ENCODE measurements around the gene SPINK1.
"Not testable (repeated sequence)": the region's sequence is repeated elsewhere in the genome, so short reads cannot be mapped to it uniquely, and the experiment has no call there.

Gene SPINK1

DNA sequence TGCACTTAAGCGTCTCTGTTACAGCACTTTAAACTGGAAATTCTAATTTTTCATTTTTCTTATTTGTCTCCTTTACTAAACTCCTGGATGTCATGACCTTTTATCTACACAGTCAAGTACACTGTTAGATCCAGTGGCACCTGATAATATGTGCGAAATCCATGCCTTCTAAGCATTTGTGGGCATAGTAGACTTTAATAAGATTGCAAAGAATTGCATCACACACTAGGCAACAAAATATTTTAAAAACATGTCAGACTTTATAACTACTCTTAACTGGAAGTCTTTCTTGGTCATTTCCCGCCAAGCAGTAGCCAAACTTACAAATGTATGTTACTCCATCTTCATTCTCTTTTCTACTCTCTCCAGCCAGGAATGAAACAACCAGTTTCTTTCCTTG, 5.0 kb upstream of the SPINK1 start:
- no peak overlapping the region for H3K18ac ChIP-seq (ENCODE audit: low read length)
- H3K4me1 ChIP-seq (ENCODE audit: control insufficient read depth in 1 of 2, insufficient read depth in 2 of 2, low read length in 2 of 2), result no peaks in the 10 kb centered on the region
- H3K9ac ChIP-seq (ENCODE audit: low read length), result no peak overlapping the region
- no peak overlapping the region for H4K12ac ChIP-seq (ENCODE audit: low read depth, low read length)
- H3K23ac ChIP-seq (ENCODE audit: low read length), result no peak overlapping the region
- H3K36me3 ChIP-seq (ENCODE audit: control insufficient read depth in 1 of 2, insufficient read depth in 2 of 2, low read length in 2 of 2), result no peaks in the 10 kb centered on the region
- H3K4ac ChIP-seq (ENCODE audit: low read depth, low read length), result no peak overlapping the region
- H3K27me3 ChIP-seq (ENCODE audit: insufficient read depth, low read length), result no peaks in the 10 kb centered on the region
- WGBS (ENCODE audit: extremely low coverage, insufficient coverage, insufficient read length), result no CpG with 5 or more reads among the region's 3 CpGs
- H3K79me2 ChIP-seq (ENCODE audit: control insufficient read depth, insufficient read depth, low read length, poor library complexity), result no peaks in the 10 kb centered on the region
- H2BK5ac ChIP-seq (ENCODE audit: low read depth, low read length, poor library complexity), result no peak overlapping the region
- no peak overlapping the region for H3K14ac ChIP-seq (ENCODE audit: low read length)
- no peaks in the 10 kb centered on the region for H3K9me3 ChIP-seq (ENCODE audit: insufficient read depth, low read depth, low read length)
- no peak overlapping the region for H4K8ac ChIP-seq (ENCODE audit: low read depth, low read length)
- no peak overlapping the region for H2AFZ ChIP-seq (ENCODE audit: insufficient read depth, low read length, poor library complexity)
- H4K91ac ChIP-seq (ENCODE audit: low read depth, low read length), result no peak overlapping the region
- no peak overlapping the region for H2BK12ac ChIP-seq (ENCODE audit: low read length)
- no peak overlapping the region for H2AK5ac ChIP-seq (ENCODE audit: low read length)
- no peak overlapping the region for H3K4me2 ChIP-seq (ENCODE audit: low read length)
- H3K27ac ChIP-seq (ENCODE audit: low read depth, low read length), result no peak overlapping the region
- H3K79me1 ChIP-seq (ENCODE audit: low read length), result no peaks in the 10 kb centered on the region
- H3K4me3 ChIP-seq (ENCODE audit: low read depth, low read length), result no peak overlapping the region
- DNase-seq, result no peak
- no peak overlapping the region for H2BK120ac ChIP-seq (ENCODE audit: insufficient read depth, low read length, poor library complexity)

DNA sequence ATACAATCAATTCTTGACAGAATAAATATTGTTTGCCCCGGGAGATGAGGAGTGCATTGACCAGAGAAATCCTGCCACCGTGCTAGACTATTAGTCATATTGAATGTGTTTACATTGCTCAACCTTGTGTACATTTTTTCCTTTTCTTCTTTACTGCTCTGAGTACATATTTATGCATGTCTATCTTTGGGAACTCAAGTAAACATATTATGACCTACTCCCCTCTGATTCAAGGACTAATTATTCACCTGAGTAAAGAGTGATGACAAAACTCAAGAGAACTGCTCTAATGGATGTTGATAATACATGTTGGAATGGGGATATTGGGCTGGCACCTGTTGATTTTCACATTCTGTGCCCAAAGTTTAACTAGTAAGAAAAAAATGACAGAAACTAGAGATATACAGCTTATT, 3.9 kb upstream of the SPINK1 start:
- no peaks in the 10 kb centered on the region for H3K27me3 ChIP-seq (ENCODE audit: insufficient read depth, low read length)
- H3K79me1 ChIP-seq (ENCODE audit: low read length), result no peaks in the 10 kb centered on the region
- H3K23ac ChIP-seq (ENCODE audit: low read length), result no peak overlapping the region
- H3K4ac ChIP-seq (ENCODE audit: low read depth, low read length), result no peak overlapping the region
- no peaks in the 10 kb centered on the region for H3K36me3 ChIP-seq (ENCODE audit: control insufficient read depth in 1 of 2, insufficient read depth in 2 of 2, low read length in 2 of 2)
- H3K79me2 ChIP-seq (ENCODE audit: control insufficient read depth, insufficient read depth, low read length, poor library complexity), result no peaks in the 10 kb centered on the region
- H4K12ac ChIP-seq (ENCODE audit: low read depth, low read length), result no peak overlapping the region
- no peak overlapping the region for H4K91ac ChIP-seq (ENCODE audit: low read depth, low read length)
- no peak overlapping the region for H2BK120ac ChIP-seq (ENCODE audit: insufficient read depth, low read length, poor library complexity)
- no peaks in the 10 kb centered on the region for H3K4me1 ChIP-seq (ENCODE audit: control insufficient read depth in 1 of 2, insufficient read depth in 2 of 2, low read length in 2 of 2)
- H4K8ac ChIP-seq (ENCODE audit: low read depth, low read length), result no peak overlapping the region
- H3K9me3 ChIP-seq (ENCODE audit: insufficient read depth, low read depth, low read length), result no peaks in the 10 kb centered on the region
- H3K4me3 ChIP-seq (ENCODE audit: low read depth, low read length), result no peak overlapping the region
- H2BK12ac ChIP-seq (ENCODE audit: low read length), result no peak overlapping the region
- no peak overlapping the region for H3K14ac ChIP-seq (ENCODE audit: low read length)
- H3K27ac ChIP-seq (ENCODE audit: low read depth, low read length), result no peak overlapping the region
- H3K9ac ChIP-seq (ENCODE audit: low read length), result no peak overlapping the region
- H2BK5ac ChIP-seq (ENCODE audit: low read depth, low read length, poor library complexity), result no peak overlapping the region
- no peak overlapping the region for H2AK5ac ChIP-seq (ENCODE audit: low read length)
- no peak overlapping the region for H2AFZ ChIP-seq (ENCODE audit: insufficient read depth, low read length, poor library complexity)
- peak in 1 of 2 donors; percentile 40 for DNase-seq
- no peak overlapping the region for H3K18ac ChIP-seq (ENCODE audit: low read length)
- no peak overlapping the region for H3K4me2 ChIP-seq (ENCODE audit: low read length)
- no CpG with 5 or more reads among the region's 2 CpGs for WGBS (ENCODE audit: extremely low coverage, insufficient coverage, insufficient read length)

DNA sequence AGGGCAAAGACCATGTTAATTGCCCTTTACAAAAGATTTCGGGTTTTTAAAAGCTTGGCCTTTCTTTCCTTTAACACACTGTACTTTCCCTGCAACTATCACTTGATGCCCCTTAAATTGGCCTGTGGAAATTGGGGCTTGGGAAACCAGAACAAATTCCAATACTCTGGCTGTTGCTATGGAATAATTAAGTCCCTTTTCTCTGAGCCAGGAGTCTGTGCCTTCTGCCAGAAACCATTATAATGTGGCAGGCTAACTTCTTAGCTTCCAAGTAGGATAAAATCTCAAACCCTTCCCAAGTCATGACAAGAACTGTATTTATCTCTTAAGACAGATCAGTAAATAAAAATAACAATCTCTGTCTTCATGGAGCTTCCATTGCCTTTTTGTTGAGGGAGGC, 1.1 kb upstream of the SPINK1 start:
- Histone ChIP-seq H3K18ac (ENCODE audit: low read length) (no peak overlapping the region), H3K36me3 (ENCODE audit: control insufficient read depth in 1 of 2, insufficient read depth in 2 of 2, low read length in 2 of 2) (no peaks in the 10 kb centered on the region), H3K27ac (ENCODE audit: low read depth, low read length) (no peak overlapping the region), H2BK120ac (ENCODE audit: insufficient read depth, low read length, poor library complexity) (no peak overlapping the region), H3K27me3 (ENCODE audit: insufficient read depth, low read length) (no peaks in the 10 kb centered on the region), H3K79me2 (ENCODE audit: control insufficient read depth, insufficient read depth, low read length, poor library complexity) (no peaks in the 10 kb centered on the region), H3K4ac (ENCODE audit: low read depth, low read length) (no peak overlapping the region), H3K4me2 (ENCODE audit: low read length) (no peak overlapping the region), H3K14ac (ENCODE audit: low read length) (no peak overlapping the region), H2BK12ac (ENCODE audit: low read length) (no peak overlapping the region), H2BK5ac (ENCODE audit: low read depth, low read length, poor library complexity) (no peak overlapping the region), H3K4me3 (ENCODE audit: low read depth, low read length) (no peak overlapping the region), H4K91ac (ENCODE audit: low read depth, low read length) (no peak overlapping the region), H3K79me1 (ENCODE audit: low read length) (no peaks in the 10 kb centered on the region), H4K8ac (ENCODE audit: low read depth, low read length) (no peak overlapping the region), H3K9ac (ENCODE audit: low read length) (no peak overlapping the region), H3K9me3 (ENCODE audit: insufficient read depth, low read depth, low read length) (no peaks in the 10 kb centered on the region), H4K12ac (ENCODE audit: low read depth, low read length) (no peak overlapping the region), H3K23ac (ENCODE audit: low read length) (no peak overlapping the region), H3K4me1 (ENCODE audit: control insufficient read depth in 1 of 2, insufficient read depth in 2 of 2, low read length in 2 of 2) (no peaks in the 10 kb centered on the region), H2AK5ac (ENCODE audit: low read length) (no peak overlapping the region), H2AFZ (ENCODE audit: insufficient read depth, low read length, poor library complexity) (no peak overlapping the region)
- no CpG with 5 or more reads among the region's 1 CpG for WGBS (ENCODE audit: extremely low coverage, insufficient coverage, insufficient read length)
- no peak for DNase-seq

DNA sequence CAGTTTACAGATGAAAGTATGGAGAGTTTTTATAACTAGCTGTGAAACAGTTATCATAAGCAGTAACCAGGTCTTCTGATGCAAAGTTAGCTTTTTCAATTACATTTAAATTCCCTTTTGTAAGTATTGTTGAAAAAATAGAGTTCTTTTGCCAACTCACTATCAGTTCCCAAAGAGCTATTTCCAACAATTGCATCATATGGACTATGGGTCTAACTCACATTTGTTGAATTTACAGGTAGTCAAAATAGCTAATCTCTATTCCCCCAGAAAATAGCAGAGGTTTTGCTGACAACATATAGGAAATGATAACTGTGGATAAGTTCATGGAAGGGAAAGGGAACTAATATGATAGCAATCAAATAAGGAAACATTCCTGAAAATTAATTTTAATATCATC, 1.4 kb downstream of the SPINK1 start:
- Histone ChIP-seq H3K9ac (ENCODE audit: low read length) (no peak overlapping the region), H2BK120ac (ENCODE audit: insufficient read depth, low read length, poor library complexity) (no peak overlapping the region), H3K4ac (ENCODE audit: low read depth, low read length) (no peak overlapping the region), H2BK12ac (ENCODE audit: low read length) (no peak overlapping the region), H3K79me1 (ENCODE audit: low read length) (no peaks in the 10 kb centered on the region), H4K8ac (ENCODE audit: low read depth, low read length) (no peak overlapping the region), H4K12ac (ENCODE audit: low read depth, low read length) (no peak overlapping the region), H3K4me1 (ENCODE audit: control insufficient read depth in 1 of 2, insufficient read depth in 2 of 2, low read length in 2 of 2) (no peaks in the 10 kb centered on the region), H3K36me3 (ENCODE audit: control insufficient read depth in 1 of 2, insufficient read depth in 2 of 2, low read length in 2 of 2) (no peaks in the 10 kb centered on the region), H3K79me2 (ENCODE audit: control insufficient read depth, insufficient read depth, low read length, poor library complexity) (no peaks in the 10 kb centered on the region), H2BK5ac (ENCODE audit: low read depth, low read length, poor library complexity) (no peak overlapping the region), H4K91ac (ENCODE audit: low read depth, low read length) (no peak overlapping the region), H3K23ac (ENCODE audit: low read length) (no peak overlapping the region), H3K27ac (ENCODE audit: low read depth, low read length) (no peak overlapping the region), H3K9me3 (ENCODE audit: insufficient read depth, low read depth, low read length) (no peaks in the 10 kb centered on the region), H3K18ac (ENCODE audit: low read length) (no peak overlapping the region), H3K4me3 (ENCODE audit: low read depth, low read length) (no peak overlapping the region), H3K14ac (ENCODE audit: low read length) (no peak overlapping the region), H3K4me2 (ENCODE audit: low read length) (no peak overlapping the region), H3K27me3 (ENCODE audit: insufficient read depth, low read length) (no peaks in the 10 kb centered on the region), H2AK5ac (ENCODE audit: low read length) (no peak overlapping the region), H2AFZ (ENCODE audit: insufficient read depth, low read length, poor library complexity) (no peak overlapping the region)
- no peak for DNase-seq

DNA sequence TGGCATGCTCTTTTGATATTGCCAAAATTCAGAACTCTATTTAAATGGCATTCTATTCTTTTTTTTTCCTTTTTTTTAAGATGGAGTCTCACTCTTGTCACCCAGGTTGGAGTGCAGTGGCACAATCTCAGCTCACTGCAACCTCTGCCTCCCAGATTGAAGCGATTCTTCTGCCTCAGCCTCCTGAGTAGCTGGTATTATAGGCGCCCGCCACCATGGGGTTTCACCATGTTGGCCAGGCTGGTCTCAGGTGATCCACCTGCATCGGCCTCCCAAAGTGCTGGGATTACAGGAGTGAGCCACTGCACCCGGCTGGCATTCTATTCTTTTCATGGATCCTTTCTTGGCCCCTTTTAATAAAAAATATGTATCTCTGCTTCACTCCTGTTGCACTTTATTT, 4.5 kb downstream of the SPINK1 start:
- WGBS (ENCODE audit: extremely low coverage, insufficient coverage, insufficient read length), result no CpG with 5 or more reads among the region's 5 CpGs
- not testable (repeated sequence) for H3K27me3 ChIP-seq (ENCODE audit: insufficient read depth, low read length); H3K36me3 ChIP-seq (ENCODE audit: control insufficient read depth in 1 of 2, insufficient read depth in 2 of 2, low read length in 2 of 2); H2BK5ac ChIP-seq (ENCODE audit: low read depth, low read length, poor library complexity); H3K4me2 ChIP-seq (ENCODE audit: low read length); H2BK12ac ChIP-seq (ENCODE audit: low read length); H4K91ac ChIP-seq (ENCODE audit: low read depth, low read length); H3K4me3 ChIP-seq (ENCODE audit: low read depth, low read length); H3K14ac ChIP-seq (ENCODE audit: low read length); H3K4ac ChIP-seq (ENCODE audit: low read depth, low read length); H3K23ac ChIP-seq (ENCODE audit: low read length); H3K79me2 ChIP-seq (ENCODE audit: control insufficient read depth, insufficient read depth, low read length, poor library complexity); H3K18ac ChIP-seq (ENCODE audit: low read length); H2AFZ ChIP-seq (ENCODE audit: insufficient read depth, low read length, poor library complexity); H2AK5ac ChIP-seq (ENCODE audit: low read length); H4K8ac ChIP-seq (ENCODE audit: low read depth, low read length); DNase-seq; H3K79me1 ChIP-seq (ENCODE audit: low read length); H4K12ac ChIP-seq (ENCODE audit: low read depth, low read length); H2BK120ac ChIP-seq (ENCODE audit: insufficient read depth, low read length, poor library complexity); H3K4me1 ChIP-seq (ENCODE audit: control insufficient read depth in 1 of 2, insufficient read depth in 2 of 2, low read length in 2 of 2); H3K9ac ChIP-seq (ENCODE audit: low read length); H3K27ac ChIP-seq (ENCODE audit: low read depth, low read length); H3K9me3 ChIP-seq (ENCODE audit: insufficient read depth, low read depth, low read length)
